ENCODE measurements around the gene SMIM5. TPM values are rescaled to one million over a fixed set of nuclear protein-coding genes. Genes with fewer than 3 reads are reported as not detected.

SMIM5 gene
- total and polyA plus RNA-seq, 2 of the 13 experiments (the other 11 are each of a cell fraction or from before 2014, with no cell fraction given) = not detected

GRCh38 chr17:75615301-75615700 lies 17.9 kb upstream of the SMIM5 start (continued):
- TF ChIP-seq ZNF891 (CRISPR knock-in tag; IDR thresholded peaks at IDR 0.05) (no peak), ELF4 (CRISPR knock-in tag; IDR thresholded peaks at IDR 0.05; ENCODE audit: borderline replicate concordance) (no peak), ZNF362 (CRISPR knock-in tag; IDR thresholded peaks at IDR 0.05; ENCODE audit: borderline replicate concordance) (no peak), RELA (CRISPR knock-in tag; IDR thresholded peaks at IDR 0.05) (no peak), THYN1 (CRISPR knock-in tag; IDR thresholded peaks at IDR 0.05; ENCODE audit: borderline replicate concordance, low read depth) (no peak), ZBTB33 (CRISPR knock-in tag; IDR thresholded peaks at IDR 0.05) (peak; percentile 99), ZNF256 (CRISPR knock-in tag; conservative IDR thresholded peaks at IDR 0.05) (no peak), HNRNPLL (IDR thresholded peaks at IDR 0.05; ENCODE audit: low read depth, low read length, poor library complexity, severe bottlenecking) (peak; percentile 24), ZNF3 (CRISPR knock-in tag; IDR thresholded peaks at IDR 0.05) (no peak), RAD21 (CRISPR knock-in tag; IDR thresholded peaks at IDR 0.05) (peak; percentile 73), ZNF160 (CRISPR knock-in tag; IDR thresholded peaks at IDR 0.05) (no peak), ZC3H13 (CRISPR knock-in tag; IDR thresholded peaks at IDR 0.05) (no peak), ZNF343 (CRISPR knock-in tag; IDR thresholded peaks at IDR 0.05) (no peak), SNAI1 (CRISPR knock-in tag; IDR thresholded peaks at IDR 0.05; ENCODE audit: borderline replicate concordance) (no peak), GTF3A (CRISPR knock-in tag; conservative IDR thresholded peaks at IDR 0.05) (0 out of 2 replicates have a peak, but pooled peaks have one; percentile 56), STAG1 (CRISPR knock-in tag; IDR thresholded peaks at IDR 0.05) (peak; percentile 67), ZNF713 (CRISPR knock-in tag; IDR thresholded peaks at IDR 0.05) (no peak), REST (IDR thresholded peaks at IDR 0.05; ENCODE audit: borderline replicate concordance in 1 of 2, low read depth in 1 of 2, low read length in 2 of 2) (no peak), PITX1 (CRISPR knock-in tag; IDR thresholded peaks at IDR 0.05) (peak; percentile 51; the same call in 1 of the 2 replicates)
- TF ChIP-seq, protein P1, sequence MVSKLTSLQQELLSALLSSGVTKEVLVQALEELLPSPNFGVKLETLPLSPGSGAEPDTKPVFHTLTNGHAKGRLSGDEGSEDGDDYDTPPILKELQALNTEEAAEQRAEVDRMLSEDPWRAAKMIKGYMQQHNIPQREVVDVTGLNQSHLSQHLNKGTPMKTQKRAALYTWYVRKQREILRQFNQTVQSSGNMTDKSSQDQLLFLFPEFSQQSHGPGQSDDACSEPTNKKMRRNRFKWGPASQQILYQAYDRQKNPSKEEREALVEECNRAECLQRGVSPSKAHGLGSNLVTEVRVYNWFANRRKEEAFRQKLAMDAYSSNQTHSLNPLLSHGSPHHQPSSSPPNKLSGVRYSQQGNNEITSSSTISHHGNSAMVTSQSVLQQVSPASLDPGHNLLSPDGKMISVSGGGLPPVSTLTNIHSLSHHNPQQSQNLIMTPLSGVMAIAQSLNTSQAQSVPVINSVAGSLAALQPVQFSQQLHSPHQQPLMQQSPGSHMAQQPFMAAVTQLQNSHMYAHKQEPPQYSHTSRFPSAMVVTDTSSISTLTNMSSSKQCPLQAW (CRISPR knock-in tag; IDR thresholded peaks at IDR 0.05) = 0 out of 2 replicates have a peak, but pooled peaks have one; percentile 12
- TF ChIP-seq, protein P2, sequence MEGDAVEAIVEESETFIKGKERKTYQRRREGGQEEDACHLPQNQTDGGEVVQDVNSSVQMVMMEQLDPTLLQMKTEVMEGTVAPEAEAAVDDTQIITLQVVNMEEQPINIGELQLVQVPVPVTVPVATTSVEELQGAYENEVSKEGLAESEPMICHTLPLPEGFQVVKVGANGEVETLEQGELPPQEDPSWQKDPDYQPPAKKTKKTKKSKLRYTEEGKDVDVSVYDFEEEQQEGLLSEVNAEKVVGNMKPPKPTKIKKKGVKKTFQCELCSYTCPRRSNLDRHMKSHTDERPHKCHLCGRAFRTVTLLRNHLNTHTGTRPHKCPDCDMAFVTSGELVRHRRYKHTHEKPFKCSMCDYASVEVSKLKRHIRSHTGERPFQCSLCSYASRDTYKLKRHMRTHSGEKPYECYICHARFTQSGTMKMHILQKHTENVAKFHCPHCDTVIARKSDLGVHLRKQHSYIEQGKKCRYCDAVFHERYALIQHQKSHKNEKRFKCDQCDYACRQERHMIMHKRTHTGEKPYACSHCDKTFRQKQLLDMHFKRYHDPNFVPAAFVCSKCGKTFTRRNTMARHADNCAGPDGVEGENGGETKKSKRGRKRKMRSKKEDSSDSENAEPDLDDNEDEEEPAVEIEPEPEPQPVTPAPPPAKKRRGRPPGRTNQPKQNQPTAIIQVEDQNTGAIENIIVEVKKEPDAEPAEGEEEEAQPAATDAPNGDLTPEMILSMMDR (CRISPR knock-in tag; IDR thresholded peaks at IDR 0.05) = peak; percentile 71

Data from HepG2 (cell line).